ENCODE measurements around the gene MYCN. TPM values are rescaled to one million over a fixed set of nuclear protein-coding genes. Genes with fewer than 3 reads are reported as not detected.
"Not testable (repeated sequence)": the region's sequence is repeated elsewhere in the genome, so short reads cannot be mapped to it uniquely, and the experiment has no call there.

Gene MYCN
- total RNA-seq, 2 experiments from 2014 or later, result not detected

DNA sequence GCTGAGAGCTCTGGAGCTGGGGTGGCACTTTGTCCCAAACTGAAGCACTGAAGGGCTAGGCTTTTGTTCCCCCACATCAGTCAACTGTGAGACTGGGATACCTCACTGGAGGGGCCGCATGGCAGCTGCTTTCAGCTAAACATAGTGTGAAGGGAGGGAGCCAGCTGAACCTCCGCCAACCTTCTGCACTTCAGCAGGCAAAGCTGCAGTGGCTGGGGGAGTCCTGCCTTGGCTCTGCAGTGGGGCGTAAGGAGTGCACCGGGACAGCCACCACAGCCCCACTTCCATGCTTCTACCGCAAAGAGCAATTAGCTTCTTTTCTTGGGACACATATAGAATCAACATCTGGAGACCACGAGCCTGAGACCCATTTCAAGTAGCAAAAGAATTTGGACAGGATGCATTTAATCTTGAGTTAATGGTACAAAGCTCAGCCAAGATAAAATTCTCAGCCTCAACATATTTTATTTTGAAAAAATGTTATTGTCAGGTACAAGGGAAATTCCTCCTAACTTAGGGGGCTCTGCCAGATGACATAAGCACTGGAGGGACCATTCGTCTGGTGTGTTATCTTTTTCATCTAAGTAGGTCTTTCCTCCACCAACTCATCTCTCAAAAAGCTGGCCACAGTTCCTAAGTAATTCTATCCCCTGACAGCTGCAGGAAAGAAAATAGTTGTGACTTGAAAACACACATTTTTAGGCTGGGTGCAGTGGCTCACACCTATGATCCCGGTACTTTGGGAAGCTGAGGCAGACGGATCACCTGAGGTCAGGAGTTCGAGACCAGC is 25.6 kb upstream of the MYCN start:
- CTCF ChIA-PET, result no interaction called here
- Mint-ChIP-seq H3K27me3 (no peaks in the 10 kb centered on the region), H3K4me1 (no peaks in the 10 kb centered on the region), H3K9me3 (no peaks in the 10 kb centered on the region), H3K36me3 (ENCODE audit: low read depth) (no peaks in the 10 kb centered on the region), H3K4me3 (no peak overlapping the region), H3K27ac (no peak overlapping the region)
- no peak for DNase-seq
- POLR2A ChIA-PET, result no interaction called here

DNA sequence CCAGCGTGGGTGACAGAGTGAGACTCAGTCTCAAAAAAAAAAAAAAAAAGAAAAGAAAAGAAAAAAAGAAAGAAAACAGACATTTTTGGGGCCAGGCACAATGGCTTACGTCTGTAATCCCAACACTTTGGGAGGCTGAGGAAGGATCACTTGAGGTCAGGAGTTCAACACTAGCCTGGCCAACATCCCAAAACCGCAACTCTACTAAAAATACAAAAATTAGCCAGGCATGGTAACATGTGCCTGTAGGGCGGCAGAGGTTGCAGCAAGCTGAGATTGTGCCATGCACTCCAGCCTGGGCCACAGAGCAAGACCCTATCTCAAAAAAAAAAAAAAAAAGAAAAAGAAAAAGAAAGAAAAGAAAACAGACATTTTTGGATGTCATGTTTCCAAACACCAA is 24.8 kb upstream of the MYCN start:
- H3K36me3 Mint-ChIP-seq (ENCODE audit: low read depth); H3K27ac Mint-ChIP-seq; H3K9me3 Mint-ChIP-seq; DNase-seq; H3K4me1 Mint-ChIP-seq; POLR2A ChIA-PET; CTCF ChIA-PET; H3K4me3 Mint-ChIP-seq; H3K27me3 Mint-ChIP-seq: not testable (repeated sequence)

DNA sequence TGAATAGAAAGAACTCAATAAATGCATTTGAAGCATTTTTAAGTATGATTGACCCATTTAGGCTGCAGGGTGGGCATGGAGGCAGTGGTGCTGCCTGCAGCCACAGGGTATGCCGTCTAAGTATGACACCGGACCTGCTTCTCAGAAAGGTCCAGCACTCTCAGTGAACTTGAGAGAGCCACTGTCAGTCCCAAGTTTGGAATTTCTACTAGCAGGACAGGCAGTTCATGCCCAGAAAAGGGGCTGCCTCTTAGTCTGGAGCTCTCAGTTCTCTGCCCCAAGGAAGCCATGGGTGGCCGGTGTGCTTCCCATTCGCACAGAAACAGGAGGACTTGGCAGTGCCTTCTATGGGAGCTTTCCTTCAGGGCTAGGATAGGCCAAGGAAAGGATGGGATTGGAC is 24.0 kb upstream of the MYCN start:
- DNase-seq, result no peak
- no peaks in the 10 kb centered on the region for H3K9me3 Mint-ChIP-seq
- CTCF ChIA-PET, result no interaction called here
- POLR2A ChIA-PET, result no interaction called here
- H3K4me3 Mint-ChIP-seq, result no peak overlapping the region
- H3K4me1 Mint-ChIP-seq, result no peaks in the 10 kb centered on the region
- no peak overlapping the region for H3K27ac Mint-ChIP-seq
- H3K27me3 Mint-ChIP-seq, result no peaks in the 10 kb centered on the region
- H3K36me3 Mint-ChIP-seq (ENCODE audit: low read depth), result no peaks in the 10 kb centered on the region

DNA sequence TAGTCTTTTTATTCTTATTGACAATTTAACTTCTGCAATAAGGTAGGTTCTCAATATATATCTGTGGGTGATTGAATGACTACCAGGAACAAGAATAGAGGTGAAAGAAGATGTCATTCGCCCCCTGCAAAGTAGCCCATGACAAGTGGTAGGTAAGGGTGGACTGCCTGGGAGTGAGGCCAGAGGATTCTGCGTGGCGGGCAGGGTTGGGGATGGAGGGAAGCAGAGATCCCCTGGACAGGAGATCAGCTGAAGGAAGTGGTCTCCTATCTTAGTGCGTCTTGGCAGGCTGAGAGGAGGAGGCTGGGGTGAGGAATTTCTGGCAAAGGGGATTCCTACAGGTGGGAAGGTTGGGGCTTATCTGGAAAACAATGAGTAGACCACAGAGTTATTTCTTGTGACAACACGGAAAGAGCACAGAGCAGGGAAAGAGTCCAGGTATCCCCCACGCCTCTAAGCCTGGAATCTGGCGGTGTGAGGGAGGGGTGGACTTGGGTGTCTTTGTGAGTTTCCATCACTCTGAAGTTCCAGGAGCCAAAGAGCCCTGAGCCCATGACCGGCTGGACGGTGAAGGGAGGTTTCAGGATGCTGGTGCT is 21.5 kb upstream of the MYCN start:
- Mint-ChIP-seq H3K27ac (no peak overlapping the region), H3K4me1 (no peaks in the 10 kb centered on the region), H3K36me3 (ENCODE audit: low read depth) (no peaks in the 10 kb centered on the region), H3K27me3 (no peaks in the 10 kb centered on the region), H3K9me3 (no peaks in the 10 kb centered on the region), H3K4me3 (no peak overlapping the region)
- ChIA-PET POLR2A (no interaction called here), CTCF (no interaction called here)
- no peak for DNase-seq

DNA sequence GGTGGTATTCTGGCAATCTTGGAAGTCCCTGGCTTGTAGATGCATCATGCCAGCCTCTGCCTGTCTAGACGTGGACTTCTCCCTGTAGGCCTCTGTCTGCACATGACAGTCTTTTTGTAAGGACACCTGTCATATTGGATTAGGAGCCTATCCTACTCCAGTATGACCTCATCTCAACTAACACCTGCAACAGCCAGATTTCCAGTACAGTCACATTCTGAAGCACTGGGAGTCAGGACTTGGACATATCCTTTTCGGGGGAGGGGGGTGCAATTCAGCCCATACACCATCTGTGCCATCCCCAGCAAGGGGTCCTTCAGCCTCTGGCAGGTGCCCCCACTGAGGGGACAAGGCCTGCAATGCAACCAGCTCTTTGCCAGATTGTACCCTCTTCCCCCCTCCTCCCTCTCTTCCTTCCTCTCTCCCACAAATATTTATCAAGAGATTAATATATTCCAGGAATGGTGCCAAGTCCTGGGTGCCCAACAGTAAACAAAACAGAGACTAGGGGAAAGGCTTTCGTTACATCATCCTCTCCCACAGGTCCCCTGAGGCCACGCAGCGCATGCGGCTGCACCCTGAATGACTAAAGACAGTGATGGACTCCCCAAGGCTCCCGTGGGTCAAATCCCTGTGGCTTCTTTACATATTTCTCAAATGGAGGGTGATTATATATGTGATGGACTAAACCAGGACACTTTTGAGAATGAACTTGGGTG is 20.5 kb upstream of the MYCN start:
- no peaks in the 10 kb centered on the region for H3K4me1 Mint-ChIP-seq
- H3K27ac Mint-ChIP-seq, result no peak overlapping the region
- H3K27me3 Mint-ChIP-seq, result no peaks in the 10 kb centered on the region
- POLR2A ChIA-PET, result no interaction called here
- CTCF ChIA-PET, result no interaction called here
- H3K9me3 Mint-ChIP-seq, result no peaks in the 10 kb centered on the region
- H3K4me3 Mint-ChIP-seq, result no peak overlapping the region
- no peaks in the 10 kb centered on the region for H3K36me3 Mint-ChIP-seq (ENCODE audit: low read depth)
- DNase-seq, result no peak

DNA sequence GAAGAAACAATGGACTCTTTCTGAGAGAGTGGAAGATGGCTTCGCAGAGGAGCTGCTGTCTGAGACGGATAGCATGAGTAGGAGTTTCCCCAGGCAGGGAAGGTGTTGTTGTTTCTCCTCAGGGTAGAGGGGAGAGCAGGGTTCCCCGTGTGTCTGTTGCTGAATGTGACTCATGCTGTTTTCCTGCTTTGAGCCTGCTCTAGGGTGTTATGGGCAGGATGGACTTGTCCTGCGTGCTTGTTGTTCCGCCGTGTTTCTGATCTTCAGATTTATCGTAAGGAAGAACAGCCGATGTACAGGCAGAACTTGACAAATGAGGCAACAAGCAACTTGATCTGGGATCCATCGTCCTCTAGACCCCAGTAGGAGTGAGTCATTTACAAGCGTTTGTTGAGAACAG is 19.7 kb upstream of the MYCN start:
- Mint-ChIP-seq H3K4me3 (no peak overlapping the region), H3K27me3 (no peaks in the 10 kb centered on the region), H3K9me3 (no peaks in the 10 kb centered on the region), H3K36me3 (ENCODE audit: low read depth) (no peaks in the 10 kb centered on the region), H3K27ac (no peak overlapping the region), H3K4me1 (no peaks in the 10 kb centered on the region)
- DNase-seq, result no peak
- ChIA-PET CTCF (no interaction called here), POLR2A (no interaction called here)

DNA sequence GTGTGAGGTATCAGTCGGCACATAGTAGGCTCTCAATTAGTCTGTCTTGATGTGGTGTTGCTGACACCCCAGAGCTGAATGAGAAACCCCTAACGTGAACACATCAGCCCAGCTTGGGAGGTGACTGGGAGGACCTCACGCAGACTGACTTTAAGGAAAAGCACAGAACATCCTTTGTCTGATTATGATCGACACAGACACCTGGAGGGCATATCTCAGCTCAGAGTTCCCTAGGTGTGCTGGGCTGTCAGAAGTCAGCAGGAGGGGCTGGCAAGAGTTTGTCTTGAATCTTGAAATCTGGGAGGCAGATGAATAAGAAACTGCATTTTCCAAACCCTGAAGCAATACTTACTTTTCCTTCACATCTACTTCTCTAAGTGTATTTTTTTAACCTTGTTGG is 16.8 kb upstream of the MYCN start:
- ChIA-PET CTCF (no interaction called here), POLR2A (no interaction called here)
- H3K9me3 Mint-ChIP-seq, result no peaks in the 10 kb centered on the region
- no peak overlapping the region for H3K27ac Mint-ChIP-seq
- no peaks in the 10 kb centered on the region for H3K27me3 Mint-ChIP-seq
- no peak overlapping the region for H3K4me3 Mint-ChIP-seq
- no peaks in the 10 kb centered on the region for H3K36me3 Mint-ChIP-seq (ENCODE audit: low read depth)
- no peak for DNase-seq
- H3K4me1 Mint-ChIP-seq, result no peaks in the 10 kb centered on the region

DNA sequence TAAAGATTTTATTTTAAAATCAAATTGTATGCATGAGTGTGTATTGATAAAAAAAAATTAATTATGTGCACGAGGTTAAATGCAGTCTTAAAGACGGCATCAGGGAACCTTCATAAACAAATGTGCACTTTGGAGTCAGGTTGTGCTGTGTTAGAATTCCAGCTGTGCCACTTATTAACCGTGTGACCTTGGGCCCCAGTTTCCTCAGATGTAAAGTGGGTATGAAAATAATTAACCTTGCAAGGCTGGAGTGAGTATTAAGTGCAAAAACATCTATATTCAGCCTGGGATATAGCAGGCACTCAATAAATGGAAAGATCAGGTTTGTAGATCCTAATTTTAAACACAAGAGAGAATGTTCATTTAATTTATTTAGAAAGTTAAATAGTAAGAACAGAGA is 14.5 kb upstream of the MYCN start:
- Mint-ChIP-seq H3K27ac (no peak overlapping the region), H3K36me3 (ENCODE audit: low read depth) (no peaks in the 10 kb centered on the region), H3K4me1 (no peaks in the 10 kb centered on the region), H3K27me3 (no peaks in the 10 kb centered on the region), H3K9me3 (no peaks in the 10 kb centered on the region), H3K4me3 (no peak overlapping the region)
- CTCF ChIA-PET, result no interaction called here
- POLR2A ChIA-PET, result no interaction called here
- no peak for DNase-seq

DNA sequence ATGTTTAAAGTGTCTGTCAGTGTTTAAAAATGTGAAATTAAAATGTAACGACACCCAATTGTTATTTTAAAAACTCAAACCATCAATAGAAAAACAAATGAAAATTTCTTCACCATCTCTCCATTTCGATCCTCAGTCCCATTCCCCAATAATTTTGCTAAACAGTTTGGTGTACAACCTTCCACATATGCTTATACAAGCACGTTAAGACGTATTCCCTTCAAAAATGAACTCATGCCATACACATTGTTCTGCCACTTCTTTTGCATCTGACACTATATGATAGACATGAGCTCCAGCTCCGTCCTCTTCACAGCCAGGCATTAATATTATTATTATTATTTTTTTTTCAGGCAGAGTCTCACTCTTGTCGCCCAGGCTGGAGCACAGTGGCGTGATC is 14.1 kb upstream of the MYCN start:
- DNase-seq, result no peak
- H3K9me3 Mint-ChIP-seq, result no peaks in the 10 kb centered on the region
- H3K27ac Mint-ChIP-seq, result no peak overlapping the region
- peaks cover 2% of the 10 kb centered on the region for H3K27me3 Mint-ChIP-seq
- POLR2A ChIA-PET, result no interaction called here
- no peaks in the 10 kb centered on the region for H3K4me1 Mint-ChIP-seq
- CTCF ChIA-PET, result no interaction called here
- H3K4me3 Mint-ChIP-seq, result no peak overlapping the region
- no peaks in the 10 kb centered on the region for H3K36me3 Mint-ChIP-seq (ENCODE audit: low read depth)

DNA sequence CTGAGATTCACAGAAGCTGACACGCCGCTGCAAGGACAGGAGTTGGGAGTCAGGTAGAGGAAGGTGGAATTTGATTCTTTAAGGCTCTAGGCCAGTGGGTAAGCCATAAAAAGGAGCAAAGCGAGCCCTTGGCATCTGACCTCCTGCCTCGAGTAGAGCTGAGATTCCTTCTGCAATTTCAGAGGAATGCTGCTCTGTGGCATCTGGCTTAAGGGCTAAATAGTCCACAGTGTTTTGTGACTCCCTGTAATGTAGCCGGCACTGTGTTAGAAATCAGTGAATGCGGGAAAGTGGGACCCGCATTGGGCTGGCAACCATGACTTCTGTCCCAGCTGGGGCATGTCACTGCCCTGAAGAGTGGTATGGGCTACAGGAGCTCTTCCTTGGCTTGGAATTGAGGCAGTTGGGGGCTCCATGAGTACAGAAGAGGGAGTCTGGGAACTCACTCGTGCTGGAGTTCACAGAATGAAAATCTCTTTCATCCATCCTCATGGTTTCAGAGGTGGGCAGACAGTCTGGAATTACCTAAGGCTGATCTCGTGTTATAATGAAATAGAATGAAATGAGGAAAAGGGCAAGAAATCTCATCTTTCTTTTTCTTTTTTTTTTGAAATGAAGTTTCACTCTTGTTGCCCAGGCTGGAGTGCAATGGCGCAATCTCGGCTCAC is 12.7 kb upstream of the MYCN start:
- Mint-ChIP-seq H3K36me3 (ENCODE audit: low read depth) (no peaks in the 10 kb centered on the region), H3K27ac (no peak overlapping the region), H3K9me3 (no peaks in the 10 kb centered on the region), H3K4me1 (no peaks in the 10 kb centered on the region), H3K27me3 (peaks cover 2% of the 10 kb centered on the region), H3K4me3 (no peak overlapping the region)
- ChIA-PET POLR2A (no interaction called here), CTCF (no interaction called here)
- no peak for DNase-seq

DNA sequence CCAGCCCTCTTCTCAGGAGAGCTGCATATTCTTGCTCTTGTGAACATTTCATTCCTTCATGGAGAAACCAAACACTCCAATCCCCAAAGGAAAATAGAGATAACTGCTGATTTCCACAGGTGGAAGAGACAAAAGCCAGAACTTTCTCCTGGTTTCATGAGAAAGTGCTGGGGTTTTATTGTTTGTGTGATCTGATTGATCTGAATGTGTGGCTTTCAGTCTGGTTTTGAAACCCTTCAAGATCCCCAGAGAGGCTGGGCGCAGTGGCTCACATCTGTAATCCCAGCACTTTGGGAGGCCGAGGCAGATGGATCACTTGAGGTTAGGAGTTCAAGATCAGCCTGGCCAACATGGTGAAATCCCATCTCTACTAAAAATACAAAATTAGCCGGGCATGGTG is 11.3 kb upstream of the MYCN start:
- POLR2A ChIA-PET; H3K4me3 Mint-ChIP-seq; H3K27ac Mint-ChIP-seq; H3K27me3 Mint-ChIP-seq; H3K4me1 Mint-ChIP-seq; DNase-seq; H3K36me3 Mint-ChIP-seq (ENCODE audit: low read depth); H3K9me3 Mint-ChIP-seq; CTCF ChIA-PET: not testable (repeated sequence)

DNA sequence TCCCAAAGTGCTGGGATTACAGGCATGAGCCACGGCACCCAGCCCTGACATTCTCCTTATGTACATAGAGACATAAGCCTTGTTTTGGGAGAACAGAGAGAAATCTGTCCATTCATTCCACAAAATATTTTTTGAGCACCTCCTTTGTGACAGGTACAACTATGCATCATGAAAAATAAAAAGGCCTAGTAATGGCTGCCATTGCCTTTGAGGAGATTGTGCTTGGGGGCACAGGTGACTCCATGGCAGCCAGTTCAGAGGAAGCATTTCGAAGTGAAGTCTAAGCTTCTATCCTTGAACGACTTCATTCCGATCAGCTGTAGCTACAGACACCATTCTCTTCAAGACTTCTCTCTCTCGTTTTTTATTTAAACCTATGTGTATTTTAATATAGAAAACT is 10.5 kb upstream of the MYCN start:
- Mint-ChIP-seq H3K4me3 (no peak overlapping the region), H3K36me3 (ENCODE audit: low read depth) (no peaks in the 10 kb centered on the region), H3K9me3 (no peaks in the 10 kb centered on the region), H3K27me3 (peaks cover 2% of the 10 kb centered on the region), H3K4me1 (no peaks in the 10 kb centered on the region), H3K27ac (no peak overlapping the region)
- POLR2A ChIA-PET, result no interaction called here
- CTCF ChIA-PET, result no interaction called here
- DNase-seq, result no peak

DNA sequence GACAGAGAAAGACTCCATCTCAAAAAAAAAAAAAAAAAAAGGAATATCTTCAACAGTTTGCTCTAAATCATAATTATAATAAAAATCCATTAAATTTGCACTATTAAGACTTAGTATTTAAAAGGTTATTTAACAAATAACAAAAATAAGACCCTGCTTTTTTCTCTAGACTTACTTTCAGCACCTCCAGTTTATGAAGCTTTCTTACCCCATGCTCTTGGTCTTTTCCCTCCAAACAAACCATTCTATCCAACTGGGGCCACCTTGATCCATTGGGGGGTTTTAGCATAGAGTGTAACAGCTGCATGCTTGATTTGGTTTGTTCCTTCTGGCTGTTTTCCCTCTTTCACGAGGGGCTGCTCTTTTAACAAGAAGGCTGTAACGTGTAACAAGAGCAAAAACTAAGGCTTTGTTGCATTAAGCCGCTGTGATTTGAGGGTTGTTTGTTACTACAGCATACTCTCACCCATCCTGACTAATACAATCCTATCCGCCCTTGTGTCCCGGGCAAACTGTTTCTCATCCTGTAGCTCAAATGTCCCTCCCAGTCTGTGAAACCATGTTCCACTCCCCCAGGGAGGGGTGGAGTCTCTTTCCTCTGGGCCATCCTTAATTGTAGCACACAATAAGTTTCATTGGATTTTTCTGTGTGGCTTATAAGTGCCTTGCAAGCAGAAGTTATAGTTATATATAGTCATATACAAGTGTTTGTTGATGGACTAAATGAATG is 9.6 kb upstream of the MYCN start:
- POLR2A ChIA-PET, result no interaction called here
- CTCF ChIA-PET, result interaction anchor here (1.5 kb wide), 1 partner anchor 9 kb away, joined by 5 read pairs; the partner anchor contains the start of gene MYCN
- Mint-ChIP-seq H3K27ac (no peak overlapping the region), H3K4me1 (no peaks in the 10 kb centered on the region), H3K36me3 (ENCODE audit: low read depth) (no peaks in the 10 kb centered on the region), H3K9me3 (no peaks in the 10 kb centered on the region), H3K4me3 (no peak overlapping the region), H3K27me3 (peaks cover 4% of the 10 kb centered on the region)
- no peak for DNase-seq

Data from activated CD4-positive, alpha-beta memory T cell treated with anti-CD3 and anti-CD28 coated beads, Interleukin-2, amount 10 ng/mL, durations not matched to agents 7 days and 5 days (primary cell).